Hippocampal formation (tissue), 2 donors: ENCODE measurements around the gene BTBD2.
"Not testable (repeated sequence)": the region's sequence is repeated elsewhere in the genome, so short reads cannot be mapped to it uniquely, and the experiment has no call there.

Experiments
- DNase-seq, 2 donors: peaks; one replicate each; lab custom pipeline; 2025; lab: John Stamatoyannopoulos, UW

Gene BTBD2

DNA sequence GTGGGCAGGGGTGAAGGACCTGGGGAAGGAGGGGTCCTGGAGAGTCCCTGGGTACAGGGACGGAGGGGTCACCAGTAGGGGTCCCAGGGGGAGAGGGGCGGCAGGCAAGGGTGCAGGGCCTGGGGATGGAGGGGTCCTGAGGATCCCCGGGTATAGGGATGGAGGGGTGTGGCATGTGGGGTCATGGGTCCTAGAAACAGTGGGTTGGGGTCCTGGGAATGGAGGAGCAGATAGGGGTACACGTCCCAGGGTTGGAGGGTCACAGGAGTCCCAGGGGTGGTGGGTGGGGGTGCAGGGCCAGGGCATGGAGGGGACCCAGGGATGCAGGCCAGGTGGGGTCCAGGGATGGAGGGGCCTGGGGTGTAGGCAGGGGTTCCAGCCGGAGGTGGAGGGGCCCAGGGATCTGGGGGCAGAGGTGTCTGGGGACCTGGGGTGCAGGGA lies 1.4 kb downstream of the BTBD2 start:
- DNase-seq = no peak

DNA sequence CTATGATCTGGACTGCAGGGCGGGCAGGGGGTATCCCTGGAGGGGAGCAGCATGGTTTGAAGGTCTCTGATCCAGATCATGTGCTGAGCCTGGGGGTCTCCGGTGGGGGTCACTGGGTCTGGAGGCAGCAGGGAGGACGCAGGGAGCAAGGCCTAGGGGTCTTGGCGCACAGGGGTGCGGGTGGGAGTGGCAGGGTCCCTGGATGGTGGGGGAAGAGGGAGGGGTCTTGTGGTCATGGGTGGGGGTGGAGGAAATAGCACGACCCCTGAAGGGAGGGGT lies 1.9 kb downstream of the BTBD2 start:
- no peak for DNase-seq

DNA sequence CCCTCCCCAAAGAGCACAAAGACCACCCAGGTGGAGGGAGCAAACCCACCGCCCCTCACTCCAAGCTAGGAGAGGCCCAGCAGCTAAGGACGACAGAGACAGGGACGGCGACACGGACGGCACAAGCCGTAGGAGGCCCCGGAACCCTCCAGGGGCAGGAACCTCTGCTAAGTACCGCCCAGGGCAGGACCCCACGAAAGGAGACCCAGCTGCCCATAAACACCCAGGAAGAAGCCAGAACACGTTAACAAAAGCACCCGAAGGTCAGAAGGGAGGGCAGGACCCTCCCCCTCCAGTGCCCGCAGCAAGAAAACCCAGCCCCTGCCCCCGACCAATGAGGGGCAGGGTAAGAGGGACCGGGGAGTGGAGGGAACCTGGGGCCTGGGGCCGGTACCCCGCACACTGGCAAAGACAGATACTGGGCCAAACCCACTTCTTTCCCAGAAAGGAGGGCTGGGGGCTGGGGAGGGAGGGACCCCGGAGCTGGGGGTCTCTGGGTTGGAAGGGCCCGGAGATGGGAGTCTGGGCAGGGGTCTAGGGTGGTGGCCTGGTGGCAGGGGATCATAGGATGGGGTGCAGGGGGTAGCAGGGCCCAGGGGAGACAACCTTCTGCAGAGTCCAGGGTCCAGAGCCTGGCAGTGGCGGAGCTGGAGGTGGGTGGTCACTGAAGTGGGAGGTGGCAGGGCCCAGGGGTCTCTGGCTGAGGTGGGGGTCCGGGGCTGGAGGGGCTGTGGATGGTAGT lies 2.4 kb downstream of the BTBD2 start:
- no peak for DNase-seq

DNA sequence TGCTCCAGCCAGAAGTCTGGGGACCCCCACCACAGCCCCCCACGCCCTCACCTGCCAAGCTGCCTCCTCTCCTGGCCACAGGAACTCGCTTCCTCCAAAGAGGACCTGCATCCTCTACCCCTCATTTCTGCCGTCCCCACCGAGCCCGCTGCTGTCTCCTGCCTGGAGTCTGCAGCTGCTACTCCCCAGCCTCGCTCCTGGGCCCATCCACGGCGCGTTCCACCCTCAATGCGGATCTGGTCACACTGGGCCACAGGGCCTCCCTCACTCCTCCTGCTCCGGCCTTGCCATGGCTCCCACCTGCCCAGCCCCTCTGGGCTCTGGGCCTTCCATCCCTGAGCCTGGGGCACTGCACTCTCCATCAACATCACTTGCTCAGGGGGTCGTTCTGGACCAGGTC lies 4.3 kb downstream of the BTBD2 start:
- no peak for DNase-seq

- no peak for DNase-seq
Measured at GRCh38 chr19:2010135-2010668, 5.3 kb downstream of the BTBD2 start.

DNA sequence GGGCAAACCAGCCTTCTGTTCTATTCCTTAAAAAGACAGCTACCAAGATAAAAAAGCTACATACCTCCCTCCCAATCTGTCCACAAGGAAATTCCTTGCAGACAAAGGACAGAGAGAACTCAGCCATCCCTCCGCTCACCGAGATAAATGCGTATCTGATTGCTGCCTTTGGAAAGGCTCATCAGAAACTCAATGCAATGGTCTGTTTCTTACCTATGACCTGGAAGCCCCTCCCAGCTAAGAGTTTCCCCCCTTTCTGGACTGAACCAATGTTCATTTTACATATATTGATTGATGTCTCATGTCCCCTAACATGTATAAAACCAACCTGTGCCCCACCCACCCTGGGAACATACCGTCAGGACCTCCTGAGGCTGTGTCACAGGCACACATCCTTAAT lies 11.6 kb downstream of the BTBD2 start:
- DNase-seq = no peak

GRCh38 chr19:1999856-2000515 lies 15.5 kb downstream of the BTBD2 start:
- DNase-seq = no peak

DNA sequence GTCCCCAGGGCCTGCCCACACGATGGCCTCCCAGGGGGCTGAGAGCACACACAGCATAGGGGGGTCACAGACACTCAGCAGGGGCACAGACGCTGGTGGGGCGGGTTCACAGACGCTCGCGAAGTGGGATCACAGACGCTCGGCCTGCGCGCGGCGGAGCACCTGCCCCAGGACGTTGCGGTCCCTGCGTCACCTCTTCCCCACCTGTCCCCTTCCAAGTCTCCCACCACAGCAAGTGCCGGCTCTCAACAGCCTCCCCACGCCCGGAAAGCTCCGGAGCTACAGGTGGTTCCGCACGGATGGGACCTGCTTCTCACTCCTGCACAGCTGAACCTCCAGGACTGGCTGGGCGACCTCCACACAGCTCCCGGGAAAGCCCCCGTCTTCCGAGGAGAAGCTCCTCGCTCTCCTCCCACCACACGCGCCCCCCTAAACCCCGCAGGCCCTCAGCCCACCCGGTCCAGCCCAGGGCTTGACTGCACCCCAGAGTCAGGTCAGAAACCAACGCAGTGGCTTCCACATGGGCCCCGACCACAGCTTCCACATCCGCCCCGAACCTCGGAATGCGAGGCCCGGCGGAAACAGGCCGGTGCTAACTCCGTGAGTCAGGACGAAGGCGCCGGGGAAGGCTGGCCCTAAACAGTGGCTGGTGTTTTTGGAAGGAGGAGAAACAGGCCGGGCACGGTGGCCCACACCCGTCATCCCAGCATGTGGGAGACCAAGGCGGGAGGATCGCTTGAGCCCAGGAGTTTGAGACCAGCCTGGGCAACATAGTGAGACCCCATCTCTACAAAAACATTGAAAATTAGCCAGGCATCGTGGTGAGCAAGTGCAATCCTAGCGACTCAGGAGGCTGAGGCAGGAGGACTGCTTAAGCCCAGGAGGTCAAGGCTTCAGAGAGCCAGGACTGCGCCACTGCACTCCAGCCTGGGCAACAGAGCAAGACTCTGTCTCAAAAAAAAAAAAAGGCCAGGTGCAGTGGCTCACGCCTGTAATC lies 16.5 kb downstream of the BTBD2 start:
- DNase-seq = no peak

GRCh38 chr19:1997353-1998233 lies 17.9 kb downstream of the BTBD2 start:
- no peak for DNase-seq

- no peak for DNase-seq
Measured at GRCh38 chr19:1992759-1993260, 22.7 kb downstream of the BTBD2 start.

GRCh38 chr19:1991018-1991913 lies 24.2 kb downstream of the BTBD2 start:
- DNase-seq = no peak

DNA sequence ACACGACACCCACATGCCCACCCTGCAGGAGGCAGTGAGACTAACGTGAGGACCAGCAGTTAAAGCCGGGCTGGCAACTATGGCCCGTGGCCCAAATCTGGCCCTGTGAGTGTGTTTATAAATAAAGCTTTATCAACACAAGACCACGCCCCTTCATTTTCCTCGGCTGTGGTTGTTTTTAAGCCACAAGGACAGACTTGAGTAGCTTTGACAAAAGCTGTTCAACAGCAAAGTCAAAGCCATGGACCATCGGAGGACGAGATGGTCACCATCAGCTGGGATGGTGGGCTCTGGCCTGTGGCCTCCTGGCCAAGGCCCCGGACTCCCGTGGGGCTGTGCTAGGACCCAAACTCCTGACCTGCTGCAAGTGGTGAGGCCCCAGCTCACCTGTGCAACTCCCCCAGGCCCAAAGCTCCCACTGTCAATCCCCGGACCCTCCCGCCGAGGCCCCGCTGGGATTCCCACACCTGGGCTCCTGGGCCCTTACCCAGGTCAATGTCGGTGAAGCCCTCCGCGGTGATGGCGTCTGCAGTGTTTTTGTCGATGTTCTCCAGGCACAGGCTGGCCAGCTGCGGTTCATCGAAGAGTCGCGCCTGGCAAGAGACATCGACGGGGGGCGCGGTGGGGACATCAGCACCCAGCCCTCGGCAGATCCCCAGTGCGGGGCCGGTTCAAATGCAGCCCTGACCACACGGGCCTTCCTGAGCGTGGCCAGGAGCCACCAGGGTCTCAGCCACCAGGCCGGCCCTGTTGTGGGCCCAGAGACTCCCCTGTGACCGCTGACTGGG lies 25.1 kb downstream of the BTBD2 start:
- DNase-seq = no peak

GRCh38 chr19:1989513-1990229 lies 25.8 kb downstream of the BTBD2 start:
- no peak for DNase-seq

DNA sequence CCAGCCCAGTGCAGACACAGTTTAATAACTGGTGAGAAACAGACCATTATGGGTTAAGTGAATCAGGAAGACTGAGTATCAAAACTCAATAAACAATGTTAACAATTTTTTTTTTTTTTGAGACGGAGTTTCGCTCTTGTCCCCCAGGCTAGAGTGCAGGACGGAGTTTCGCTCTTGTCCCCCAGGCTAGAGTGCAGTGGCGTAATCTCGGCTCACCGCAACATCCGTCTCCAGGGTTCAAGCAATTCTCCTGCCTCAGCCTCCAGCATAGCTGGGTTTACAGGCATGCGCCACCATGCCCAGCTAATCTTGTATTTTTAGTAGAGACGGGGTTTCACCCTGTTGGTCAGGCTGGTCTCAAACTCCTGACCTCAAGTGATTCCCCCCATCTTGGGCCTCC lies 27.1 kb downstream of the BTBD2 start:
- DNase-seq = not testable (repeated sequence)

DNA sequence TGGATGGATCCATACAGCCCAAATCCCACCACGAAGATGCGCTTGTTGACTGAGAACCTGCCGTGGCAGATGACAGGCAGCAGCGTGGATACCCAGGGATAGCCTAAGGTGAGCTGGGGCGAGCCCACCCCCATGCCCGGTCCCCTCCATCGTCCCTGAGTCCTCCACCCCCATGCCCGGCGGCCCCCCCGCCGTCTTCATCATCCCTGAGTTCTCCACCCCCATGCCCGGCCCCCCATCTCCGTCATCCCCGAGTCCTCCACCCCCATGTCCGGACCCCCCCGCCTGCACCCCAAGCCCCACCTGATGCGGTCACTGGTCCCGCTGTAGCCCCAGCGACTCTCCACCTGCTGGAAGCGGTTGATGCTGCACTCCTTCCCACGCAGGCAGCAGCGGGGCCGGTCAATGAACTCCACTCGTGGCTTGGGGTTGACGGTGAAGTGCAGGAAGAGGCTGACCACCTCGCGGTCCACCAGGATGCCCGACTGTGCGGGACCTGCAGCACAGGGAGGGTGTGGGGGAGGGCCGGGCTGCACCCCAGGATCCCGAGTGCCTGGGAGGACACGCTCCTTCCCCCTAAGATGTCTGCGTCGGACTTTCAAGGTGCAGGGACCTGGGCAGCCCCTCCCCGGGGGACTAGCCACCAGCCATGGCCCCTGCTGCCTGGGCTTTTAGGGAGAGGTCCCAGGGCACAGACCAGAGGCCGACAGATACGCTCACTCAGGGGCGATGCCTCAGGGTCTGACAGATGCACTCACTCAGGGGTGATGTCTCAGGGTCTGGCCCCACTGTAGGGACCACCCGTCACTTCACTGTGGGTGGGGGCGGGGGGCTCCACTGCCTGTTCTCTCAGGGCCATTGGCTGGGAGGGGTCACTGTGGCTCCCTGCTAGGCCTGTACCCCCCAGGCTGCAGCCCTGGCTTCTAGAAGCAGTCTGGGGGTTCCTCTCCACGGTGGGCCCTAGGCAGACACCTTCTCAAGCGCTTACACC lies 28.0 kb downstream of the BTBD2 start:
- no peak for DNase-seq

DNA sequence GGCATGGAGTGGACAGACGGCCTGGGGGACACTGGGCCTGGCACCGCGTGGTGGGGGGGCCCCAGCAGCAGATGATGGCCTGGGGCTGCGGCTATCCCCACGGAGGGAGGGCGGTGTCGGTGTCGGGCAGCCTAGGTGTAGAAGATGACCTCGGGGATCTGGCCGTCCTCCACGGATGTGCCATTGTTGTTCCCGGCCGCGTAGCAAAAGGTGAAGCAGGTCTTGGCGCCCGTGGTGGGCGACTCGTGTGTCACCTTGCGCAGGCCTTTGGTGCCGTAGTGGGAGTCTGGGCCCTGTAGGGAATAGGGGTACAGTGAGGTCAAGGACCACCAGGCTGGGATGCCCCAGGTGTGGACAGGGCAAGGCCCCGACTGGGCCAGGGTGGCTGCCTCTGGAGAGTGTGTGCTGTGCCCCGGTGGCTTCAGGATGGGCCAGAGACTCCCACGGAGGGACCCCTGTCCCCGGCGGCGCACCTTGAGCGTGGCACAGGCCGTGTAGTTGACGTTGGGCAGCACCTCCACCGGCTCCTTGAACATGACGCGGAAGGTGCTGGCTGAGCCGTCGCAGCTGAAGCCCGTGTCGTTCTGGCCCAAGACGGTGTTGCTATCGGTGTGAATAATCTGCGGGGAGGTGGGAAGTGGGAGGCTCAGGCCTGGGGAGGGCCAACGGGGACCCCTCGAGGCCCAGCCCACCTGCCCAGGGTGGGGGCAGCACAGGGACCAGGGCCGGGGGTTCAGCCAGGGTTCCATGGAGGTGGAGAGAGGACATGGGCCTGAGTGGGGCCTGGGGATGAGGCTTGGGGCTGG lies 29.0 kb downstream of the BTBD2 start:
- DNase-seq = no peak
